ENCODE results near the gene WFDC9.
A peak's percentile ranks its signal among the peaks of the same experiment; 100 is the strongest.
"Not testable (repeated sequence)": the region's sequence is repeated elsewhere in the genome, so short reads cannot be mapped to it uniquely, and the experiment has no call there.

The WFDC9 gene

DNA sequence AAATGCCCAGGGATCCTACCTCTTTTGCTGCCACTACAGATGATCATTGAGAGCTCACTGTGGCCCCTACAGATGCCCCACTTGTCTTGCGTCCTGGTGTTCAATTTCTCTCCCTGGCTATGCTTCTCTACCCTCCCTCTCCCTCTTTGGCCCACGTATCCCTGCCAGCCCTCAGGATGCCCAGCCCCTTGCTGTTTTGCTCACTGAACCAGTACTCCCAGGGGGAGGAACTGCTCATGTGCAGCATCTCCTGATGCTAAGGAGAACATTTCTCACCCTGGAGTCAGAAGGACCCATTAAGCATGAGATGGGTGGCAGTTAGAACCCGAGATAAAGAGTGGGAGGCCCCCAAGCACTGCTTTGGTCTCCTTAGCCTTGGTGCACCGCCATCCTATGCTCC lies at the start of gene WFDC9:
Gene WFDC9 (minus strand): TSS at position 101 of the 400 bp plus-strand sequence. CDS start 21,103 bp downstream, outside the sequence.
- DNase-seq (ENCODE audit: low read depth, low spot score), result no peak

DNA sequence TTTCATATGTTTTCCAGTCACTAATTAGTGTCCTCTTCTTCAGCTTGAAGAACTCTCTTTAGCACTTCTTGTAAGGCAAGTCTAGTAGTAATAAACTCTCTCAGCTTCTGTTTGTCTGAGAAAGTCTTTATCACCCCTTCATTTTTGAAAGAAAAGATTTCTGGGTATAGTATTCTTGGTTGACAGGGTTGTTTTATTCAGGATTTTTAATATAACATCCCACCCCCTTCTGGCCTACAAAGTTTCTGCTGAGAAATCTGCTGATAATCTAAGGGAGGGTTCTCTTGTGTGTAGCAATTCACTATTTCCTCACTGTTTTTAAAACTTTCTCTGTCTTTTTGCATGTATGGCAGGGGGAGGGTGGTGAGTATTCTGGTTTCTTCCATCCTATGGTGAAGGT lies 48.6 kb upstream of the WFDC9 start:
- DNase-seq (ENCODE audit: low read depth, low spot score), result no peak

DNA sequence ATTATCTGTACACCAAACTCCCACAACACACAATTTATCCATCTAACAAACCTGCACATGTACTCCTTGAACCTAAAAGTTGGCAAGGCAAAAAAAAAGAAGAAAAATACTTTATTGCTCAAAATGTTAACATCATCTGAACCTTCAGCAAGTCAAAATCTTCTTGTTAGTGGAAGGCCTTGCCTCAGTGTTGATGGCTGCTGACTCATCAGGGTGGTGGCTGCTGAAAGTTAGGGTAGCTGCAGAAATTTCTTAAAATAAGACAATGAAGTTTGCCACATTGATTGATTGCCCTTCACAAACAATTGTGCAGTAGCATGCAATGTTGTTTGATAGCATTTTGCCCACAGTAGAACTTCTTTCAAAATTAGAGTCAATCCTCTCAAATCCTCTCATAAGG lies 41.7 kb upstream of the WFDC9 start:
- DNase-seq (ENCODE audit: low read depth, low spot score), result no peak

DNA sequence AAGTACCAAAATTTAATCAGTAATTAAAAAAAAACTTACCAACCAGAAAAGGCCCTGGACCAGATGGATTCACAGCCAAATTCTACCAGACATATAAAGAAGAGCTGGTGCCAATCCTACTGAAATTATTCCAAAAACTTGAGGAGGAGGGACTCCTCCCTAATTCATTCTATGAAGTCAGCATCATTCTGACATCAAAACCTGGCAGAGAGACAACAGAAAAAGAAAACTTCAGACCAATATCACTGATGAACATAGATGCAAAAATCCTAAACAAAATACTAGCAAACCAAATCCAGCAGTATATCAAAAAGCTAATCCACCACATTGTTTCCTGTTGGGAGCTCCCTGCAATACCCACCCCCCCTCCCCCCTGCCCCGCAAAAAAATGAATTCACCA lies 39.1 kb upstream of the WFDC9 start, which contains the start of gene WFDC11:
Gene WFDC11 (minus strand): TSS at position 101 of the 400 bp plus-strand sequence. CDS start 19,639 bp downstream, outside the sequence.
- DNase-seq (ENCODE audit: low read depth, low spot score), result no peak

DNA sequence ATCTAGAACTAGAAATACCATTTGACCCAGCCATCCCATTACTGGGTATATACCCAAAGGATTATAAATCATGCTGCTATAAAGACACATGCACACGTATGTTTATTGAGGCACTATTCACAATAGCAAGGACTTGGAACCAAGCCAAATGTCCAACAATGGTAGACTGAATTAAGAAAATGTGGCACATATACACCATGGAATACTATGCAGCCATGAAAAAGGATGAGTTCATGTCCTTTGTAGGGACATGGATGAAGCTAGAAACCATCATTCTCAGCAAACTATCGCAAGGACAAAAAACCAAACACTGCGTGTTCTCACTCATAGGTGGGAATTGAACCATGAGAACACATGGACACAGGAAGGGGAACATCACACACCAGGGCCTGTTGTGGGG lies 26.0 kb upstream of the WFDC9 start:
- DNase-seq (ENCODE audit: low read depth, low spot score), result not testable (repeated sequence)

DNA sequence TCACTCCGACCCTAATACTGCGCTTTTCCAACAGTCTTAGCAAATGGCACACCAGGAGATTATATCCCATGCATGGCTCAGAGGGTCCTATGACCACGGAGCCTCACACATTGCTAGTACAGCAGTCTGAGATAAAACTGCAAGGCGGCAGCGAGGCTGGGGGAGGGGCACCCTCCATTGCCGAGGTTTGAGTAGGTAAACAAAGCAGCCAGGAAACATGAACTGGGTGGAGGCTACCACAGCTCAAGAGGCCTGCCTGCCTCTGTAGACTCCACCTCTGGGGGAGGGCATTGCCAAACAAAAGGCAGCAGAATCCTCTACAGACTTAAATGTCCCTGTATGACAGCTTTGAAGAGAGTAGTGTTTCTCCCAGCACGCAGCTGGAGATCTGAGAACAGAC lies 20.6 kb upstream of the WFDC9 start:
- not testable (repeated sequence) for DNase-seq (ENCODE audit: low read depth, low spot score)

DNA sequence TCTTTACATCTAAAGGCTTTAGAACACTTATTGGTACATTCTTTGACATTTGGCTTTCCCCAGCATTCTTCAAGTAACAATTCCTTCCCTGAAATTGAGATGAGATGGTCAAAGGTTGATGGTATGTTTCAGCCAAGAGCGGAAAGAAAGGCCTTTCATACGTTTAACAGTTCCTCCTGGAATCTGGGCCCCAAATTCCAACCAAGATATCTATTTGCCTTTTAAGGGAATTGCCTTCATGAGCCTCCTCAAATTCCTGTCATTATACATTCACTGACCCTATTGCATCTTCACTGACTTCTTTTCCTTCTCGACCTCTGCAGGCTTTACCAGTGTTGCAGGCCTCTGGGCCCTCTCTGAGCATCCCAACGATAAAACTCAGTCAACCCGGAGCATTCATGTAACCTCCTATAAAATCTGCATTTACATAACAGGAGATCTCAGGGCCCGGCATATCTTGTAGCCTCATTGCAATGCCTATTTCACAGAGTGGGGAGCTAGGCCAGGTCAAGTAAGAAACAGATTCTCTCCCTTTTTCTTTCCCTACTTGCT lies 18.3 kb upstream of the WFDC9 start:
- DNase-seq (ENCODE audit: low read depth, low spot score), result no peak

DNA sequence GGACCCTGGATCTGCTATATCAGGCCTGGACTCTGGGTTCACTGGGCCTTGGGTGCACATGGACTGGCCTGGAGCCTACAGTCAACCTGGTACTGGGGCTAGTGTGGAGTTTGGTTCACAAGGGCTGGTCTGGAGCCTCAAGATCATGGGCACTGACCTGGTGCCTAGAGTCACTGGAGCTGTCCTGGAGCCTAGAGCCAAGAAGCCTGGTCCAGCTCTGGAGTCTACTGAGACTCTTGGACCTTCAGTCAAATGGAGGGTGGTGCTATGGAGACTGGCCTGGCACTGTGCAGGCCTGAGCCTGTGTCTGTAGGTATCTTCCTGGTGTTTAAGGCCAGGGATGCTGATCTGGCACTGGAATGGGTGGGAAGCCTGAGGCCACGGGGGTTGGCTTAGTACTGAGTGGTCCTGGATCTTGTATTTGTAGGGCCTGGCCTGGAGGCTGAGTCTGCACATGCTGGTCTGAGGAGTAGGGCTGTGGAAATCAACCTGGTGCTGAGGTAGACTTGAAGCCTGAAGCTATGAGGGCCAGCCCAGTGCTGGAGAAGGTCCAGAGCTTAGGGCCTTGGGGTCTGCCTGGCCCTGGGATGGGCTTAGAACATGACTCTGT lies 16.5 kb upstream of the WFDC9 start:
- DNase-seq (ENCODE audit: low read depth, low spot score), result no peak

DNA sequence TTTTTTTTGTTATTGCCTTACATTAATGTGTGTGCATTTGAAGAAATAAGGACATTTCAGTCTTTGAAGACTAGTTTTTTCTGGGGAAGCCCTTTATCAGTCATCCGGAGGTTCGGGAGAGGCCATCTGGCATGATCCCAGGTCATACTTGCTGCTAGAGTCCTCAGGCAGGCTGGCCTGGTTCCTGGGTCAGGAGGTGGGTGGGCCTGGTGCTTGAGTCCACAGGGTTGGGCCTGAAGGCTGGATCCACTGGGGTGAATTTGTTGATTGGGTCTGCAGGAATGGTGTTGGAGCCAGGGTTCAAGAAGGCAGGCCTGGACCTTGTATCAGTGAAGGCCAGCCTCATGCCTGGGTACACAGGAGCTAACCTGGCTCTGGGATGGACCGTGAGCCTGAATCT lies 15.8 kb upstream of the WFDC9 start:
- no peak for DNase-seq (ENCODE audit: low read depth, low spot score)

DNA sequence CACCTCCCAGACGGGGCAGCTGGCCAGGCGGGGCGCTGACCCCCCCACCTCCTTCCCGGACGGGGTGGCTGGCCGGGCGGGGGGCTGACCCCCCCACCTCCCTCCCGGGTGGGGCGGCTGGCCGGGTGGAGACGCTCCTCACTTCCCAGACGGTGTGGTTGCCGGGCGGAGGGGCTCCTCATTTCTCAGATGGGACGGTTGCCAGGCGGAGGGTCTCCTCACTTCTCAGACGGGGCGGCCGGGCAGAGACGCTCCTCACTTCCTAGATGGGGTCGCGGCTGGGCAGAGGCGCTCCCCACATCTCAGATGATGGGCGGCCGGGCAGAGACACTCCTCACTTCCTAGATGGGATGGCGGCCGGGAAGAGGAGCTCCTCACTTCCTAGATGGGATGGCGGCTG lies 14.8 kb upstream of the WFDC9 start:
- DNase-seq (ENCODE audit: low read depth, low spot score), result not testable (repeated sequence)

DNA sequence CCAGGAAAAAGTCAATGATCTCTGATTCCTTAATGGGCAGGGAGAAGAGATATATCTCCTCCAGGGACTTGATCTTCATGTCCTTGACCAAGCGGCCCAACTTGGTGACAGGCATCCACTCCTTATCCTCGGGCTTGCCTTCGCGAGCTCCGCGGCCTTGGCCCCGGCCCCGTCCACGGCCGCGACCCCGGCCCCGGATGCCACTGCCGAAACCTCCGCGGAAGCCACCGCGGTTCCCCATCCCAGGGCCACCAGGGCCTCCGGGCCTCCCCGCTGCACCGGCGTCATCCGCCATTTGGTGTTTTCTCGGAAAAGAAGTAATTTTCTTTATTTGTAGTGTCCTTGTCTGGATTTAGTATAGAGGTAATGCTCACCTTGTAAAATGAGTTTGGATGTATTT lies 10.0 kb upstream of the WFDC9 start:
- DNase-seq (ENCODE audit: low read depth, low spot score), result not testable (repeated sequence)

DNA sequence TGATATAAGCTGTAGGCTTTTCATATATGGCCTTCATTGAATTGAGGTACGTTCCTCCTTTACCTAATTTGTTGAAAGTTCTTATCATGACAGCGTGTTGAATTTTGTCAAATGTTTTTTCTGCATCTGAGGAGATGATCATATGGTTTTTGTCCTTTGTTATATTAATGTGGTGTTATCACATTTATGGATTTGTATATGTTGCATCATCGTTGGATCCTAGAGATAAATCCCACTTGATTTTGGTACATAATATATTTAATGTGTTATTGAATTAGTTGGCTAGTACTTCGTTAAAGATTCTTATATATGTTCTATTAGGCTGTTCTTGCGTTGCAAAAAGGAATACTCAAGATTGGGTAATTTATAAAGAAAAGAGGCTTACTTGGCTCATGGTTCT lies 8.6 kb upstream of the WFDC9 start:
- DNase-seq (ENCODE audit: low read depth, low spot score), result no peak

DNA sequence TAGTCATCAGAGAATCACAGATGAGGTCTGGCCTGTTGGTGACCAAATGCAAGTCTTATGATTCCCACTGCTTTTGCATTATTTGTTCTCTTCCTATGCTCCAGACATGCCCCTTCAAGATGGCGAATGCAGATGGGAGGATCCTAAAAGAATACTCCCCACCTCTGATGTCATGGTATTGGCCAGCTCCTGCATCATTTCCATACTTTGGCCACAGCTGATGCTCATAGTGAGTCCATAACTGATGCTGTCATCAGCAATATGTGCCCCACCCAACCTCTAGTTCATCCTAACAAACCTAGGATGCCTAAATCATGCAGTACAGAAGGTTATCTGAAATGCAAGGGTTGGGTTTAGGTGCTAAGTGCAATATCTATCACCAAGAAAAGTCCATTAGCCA lies 5.4 kb upstream of the WFDC9 start:
- DNase-seq (ENCODE audit: low read depth, low spot score), result no peak

DNA sequence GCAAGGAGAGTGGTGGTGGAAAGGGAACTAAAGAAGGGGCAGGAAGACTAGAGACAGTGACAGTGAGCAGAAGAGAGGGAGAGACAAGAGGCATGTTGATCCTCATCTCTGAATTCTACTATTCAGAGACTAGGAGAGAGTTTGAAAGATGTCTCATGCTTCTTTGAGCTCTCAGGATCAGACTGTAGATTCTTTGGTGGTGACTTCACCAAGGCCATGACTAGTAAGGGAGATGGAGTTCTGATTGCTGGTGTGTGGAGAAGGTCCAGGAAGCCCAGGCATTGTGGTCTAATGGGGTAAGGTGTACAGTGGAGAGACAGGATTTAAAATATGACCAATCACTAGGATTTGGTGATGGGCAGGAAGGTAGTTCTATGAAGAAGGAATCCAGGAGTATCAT lies 713 bp downstream of the WFDC9 start:
- DNase-seq (ENCODE audit: low read depth, low spot score), result no peak

DNA sequence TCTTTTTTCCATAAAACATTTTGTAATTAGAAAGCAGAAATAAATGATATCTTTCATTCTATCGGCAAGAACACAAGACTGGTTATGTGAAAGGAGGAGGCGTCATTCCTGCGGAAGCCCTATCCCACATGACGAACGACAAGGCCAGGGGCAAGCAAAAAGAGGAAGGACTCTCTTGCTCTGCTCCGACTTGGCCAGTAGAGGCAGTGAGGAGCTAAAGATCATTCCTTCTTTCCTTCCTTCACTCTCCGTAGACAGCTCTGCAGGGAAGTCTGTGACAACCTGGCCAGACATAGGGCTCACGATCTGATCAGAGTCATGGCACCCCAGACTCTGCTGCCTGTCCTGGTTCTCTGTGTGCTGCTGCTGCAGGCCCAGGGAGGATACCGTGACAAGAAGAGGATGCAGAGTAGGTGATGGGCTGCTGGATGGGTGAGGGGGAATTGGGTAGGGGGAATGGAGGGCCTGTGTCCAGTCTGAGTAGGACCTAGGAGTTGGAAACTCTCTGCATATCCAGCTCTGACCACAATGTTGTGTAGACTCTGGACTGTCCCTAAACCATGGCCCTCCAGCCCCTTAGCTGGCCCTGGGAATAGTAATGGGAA lies 1.5 kb downstream of the WFDC9 start, which contains the start of gene WFDC10A:
Gene WFDC10A (plus strand): TSS at position 244 of the 605 bp plus-strand sequence. CDS start 75 bp downstream, at position 319.
- peak; percentile 81 for DNase-seq (ENCODE audit: low read depth, low spot score)

DNA sequence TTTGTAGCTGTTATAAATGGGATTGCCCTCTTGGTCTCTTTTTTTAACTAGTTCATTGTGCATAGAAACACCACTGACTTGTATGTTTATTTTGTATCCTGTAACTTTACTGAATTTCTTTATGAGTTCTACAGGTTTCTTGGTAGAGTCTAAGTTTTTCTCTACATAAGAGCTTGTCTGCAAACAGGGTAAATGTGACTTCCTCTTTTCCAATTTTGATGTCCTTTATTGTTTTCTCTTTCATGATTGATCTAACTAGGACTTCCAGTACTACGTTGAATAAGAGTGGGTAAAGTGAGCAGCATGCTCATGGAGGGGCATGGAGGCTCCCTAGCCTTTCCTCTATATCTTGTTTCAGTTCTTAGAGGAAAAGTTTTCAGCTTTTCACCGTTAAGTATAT lies 4.5 kb downstream of the WFDC9 start:
- no peak for DNase-seq (ENCODE audit: low read depth, low spot score)

DNA sequence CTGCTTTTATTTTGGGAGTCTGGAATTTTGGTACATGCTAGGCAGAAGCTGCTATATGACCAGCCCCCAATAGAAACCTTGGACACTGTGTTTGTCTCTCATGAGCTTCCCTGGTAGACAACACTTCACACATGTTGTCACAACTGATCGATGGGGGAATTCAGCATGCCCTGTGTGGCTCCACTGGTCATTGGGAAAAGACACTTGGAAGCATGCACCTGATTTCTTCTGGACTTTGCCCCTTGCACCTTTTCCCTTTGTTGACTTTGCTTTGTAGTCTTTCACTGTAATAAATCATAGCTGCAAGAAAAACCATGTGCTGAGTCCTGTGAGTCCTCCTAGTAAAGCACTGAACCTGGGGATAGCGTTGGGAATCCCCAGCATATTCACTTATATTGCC lies 9.5 kb downstream of the WFDC9 start:
- DNase-seq (ENCODE audit: low read depth, low spot score), result no peak

DNA sequence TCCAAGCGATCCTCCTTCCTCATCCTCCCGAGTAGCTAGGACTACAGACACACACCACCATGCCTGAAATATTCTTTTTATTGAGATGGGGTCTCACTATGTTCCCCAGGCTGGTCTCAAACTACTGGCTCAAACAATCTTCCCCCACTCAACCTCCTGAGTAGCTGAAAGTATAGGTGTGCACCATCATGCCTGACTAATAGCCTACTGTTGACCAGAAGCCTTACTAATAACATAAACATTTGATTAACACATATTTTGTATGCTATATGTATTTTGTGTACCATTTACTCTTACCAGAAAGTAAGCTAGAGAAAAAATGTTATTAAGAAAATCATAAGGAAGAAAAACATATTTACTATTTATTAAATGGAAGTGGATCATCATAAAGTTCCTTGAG lies 13.5 kb downstream of the WFDC9 start:
- DNase-seq (ENCODE audit: low read depth, low spot score), result no peak

DNA sequence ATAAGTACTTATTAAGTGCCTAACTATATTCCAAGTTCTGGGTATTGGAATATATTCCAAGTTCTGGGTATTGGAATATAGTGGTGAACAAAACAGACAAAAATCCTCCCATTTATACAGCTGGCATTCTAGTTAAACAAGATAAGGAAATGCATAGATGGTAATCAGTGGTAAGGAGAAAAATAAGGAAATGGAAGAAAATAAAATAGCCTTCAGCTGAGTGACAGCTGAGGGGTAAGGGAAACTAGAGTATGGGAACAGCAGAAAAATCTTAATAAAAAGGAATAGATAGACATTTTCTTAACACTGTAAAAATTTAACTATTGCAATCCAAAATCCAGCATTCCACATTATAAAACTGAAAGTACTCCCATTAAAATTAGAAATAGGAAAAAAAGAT lies 18.8 kb downstream of the WFDC9 start:
- no peak for DNase-seq (ENCODE audit: low read depth, low spot score)

DNA sequence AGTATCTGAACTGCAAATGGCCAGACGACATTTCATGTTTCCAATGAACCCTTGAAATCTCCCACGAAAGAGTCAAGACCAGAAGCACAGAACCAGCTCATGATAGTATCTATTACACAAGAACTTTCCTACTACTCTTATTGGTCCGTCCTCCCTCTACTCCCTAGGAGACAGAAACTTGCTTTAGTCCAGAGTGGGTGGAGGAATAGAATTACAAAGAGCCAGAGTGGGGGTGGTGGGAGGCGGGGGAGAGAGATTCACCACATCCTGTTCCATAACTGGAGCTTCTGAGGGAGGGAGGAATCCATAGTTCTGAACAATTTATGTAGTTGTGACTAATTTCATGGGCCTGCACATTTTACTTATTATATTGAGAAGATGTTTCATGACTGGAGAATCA lies 20.0 kb downstream of the WFDC9 start:
- DNase-seq (ENCODE audit: low read depth, low spot score), result no peak

DNA sequence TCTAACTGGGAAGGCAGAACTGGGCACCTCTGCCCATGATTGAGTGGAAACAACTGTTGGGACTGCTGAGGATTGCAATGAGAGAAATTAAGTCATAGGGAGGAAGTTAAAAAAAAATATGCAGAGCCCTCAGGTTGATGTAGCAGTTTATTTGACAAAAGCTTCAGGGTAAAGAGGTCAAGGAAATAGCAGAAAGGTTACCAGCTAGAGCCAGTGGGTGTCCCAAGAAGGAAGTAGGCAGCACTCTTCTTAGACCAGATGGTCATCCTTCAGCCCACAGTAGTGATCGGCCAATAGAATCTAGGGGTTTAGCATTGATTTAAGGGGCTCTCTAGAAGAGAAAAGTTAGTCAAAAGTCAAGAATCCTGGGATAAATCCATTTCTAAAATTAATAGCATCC lies 23.3 kb downstream of the WFDC9 start:
- no peak for DNase-seq (ENCODE audit: low read depth, low spot score)

DNA sequence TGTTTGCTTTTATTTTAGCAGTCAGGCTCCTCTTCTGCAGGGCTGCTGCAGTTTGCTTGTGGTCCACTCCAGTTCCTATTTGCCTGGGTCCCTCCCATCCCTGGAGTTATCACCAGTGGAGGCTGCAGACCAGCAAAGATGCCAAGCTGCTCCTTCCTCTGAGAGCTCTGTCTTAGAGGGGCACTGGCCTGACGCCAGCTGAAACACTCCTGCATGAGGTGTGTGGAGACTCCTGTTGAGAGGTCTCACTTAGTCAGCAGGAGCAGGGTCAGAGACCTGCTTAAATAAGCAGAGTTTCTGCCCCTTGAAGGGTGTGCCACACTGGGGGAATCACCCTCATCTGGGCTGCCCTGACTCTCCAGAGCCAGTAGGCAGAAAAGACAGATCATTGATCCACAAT lies 35.8 kb downstream of the WFDC9 start:
- DNase-seq (ENCODE audit: low read depth, low spot score), result no peak

DNA sequence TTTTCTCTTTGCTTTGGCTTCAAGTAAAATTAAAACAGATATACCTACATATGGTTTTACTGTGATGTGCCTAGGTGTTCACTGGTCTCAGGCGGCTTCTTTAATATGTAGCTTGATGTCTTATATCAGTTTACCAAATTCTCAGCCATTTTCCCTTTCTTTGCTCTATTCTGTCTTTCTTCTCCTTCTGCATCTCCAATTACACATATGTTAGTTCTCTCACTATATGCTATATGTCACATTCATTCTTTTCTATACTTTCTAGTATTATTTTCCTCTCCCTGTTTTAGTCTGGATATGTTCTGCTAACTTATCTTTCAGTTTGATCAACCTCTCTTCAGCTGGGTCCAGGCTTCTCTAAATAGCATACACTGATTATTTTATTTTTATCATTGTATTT lies 37.6 kb downstream of the WFDC9 start:
- no peak for DNase-seq (ENCODE audit: low read depth, low spot score)

Data from ELF-1 (cell line).